GM12878 (cell line): Measurements from ENCODE around the gene NMRK2. TPM values are rescaled to one million over a fixed set of nuclear protein-coding genes. Genes with fewer than 3 reads are reported as not detected.

Source experiments
- ATAC-seq: fragments of 200-7000 bp; cut with Tn5 transposase; 3 replicates; pipeline ENCODE4 v1.9.1; 2020; ENCODE audit warnings: mild to moderate bottlenecking, moderate library complexity
- BruUV-seq: library from RNA; stranded (reverse); fragments of 400-500 nt; replicated peaks from 2 replicates; lab custom pipeline; 2021; lab: Mats Ljungman, UMichigan
- CTCF ChIA-PET: fragments of 300-600 bp; sonication (Branson Sonifier 250); formaldehyde crosslinking; extraction: SDS; loops from one replicate; lab custom pipeline; 2021; ENCODE audit warnings: inconsistent platforms; lab: Yijun Ruan, JAX
- POLR2A ChIA-PET: fragments of 350-600 bp; formaldehyde crosslinking; extraction: SDS; loops from one replicate; lab custom pipeline; 2021; ENCODE audit warnings: inconsistent platforms; lab: Charles Lee
- RAD21 ChIA-PET: fragments of 300-600 bp; sonication (Branson Sonifier 250); formaldehyde crosslinking; loops from one replicate; lab custom pipeline; 2023; ENCODE audit warnings: antibody characterized with exemption; ENCODE audit not compliant: unreplicated experiment; lab: Charles Lee
- SMC1A ChIA-PET: fragments of 300-600 bp; sonication (Branson Sonifier 250); formaldehyde crosslinking; loops from one replicate; lab custom pipeline; 2023; ENCODE audit not compliant: unreplicated experiment, uncharacterized antibody; lab: Charles Lee
- DNase-seq: peaks from one replicate; pipeline ENCODE4 v3.0.0-alpha.2; 2011; ENCODE audit warnings: low read depth, low spot score
- FAIRE-seq: peaks from 3 replicates; lab custom pipeline; 2011; peaks lifted over from hg19 to GRCh38; lab: Jason Lieb, UNC
- H2AFZ ChIP-seq: 2 replicates; pipeline ENCODE4 v1.6.0; 2011; ENCODE audit warnings: low read depth, low read length, control low read depth; ENCODE audit not compliant: control insufficient read depth
- H3K27ac ChIP-seq: 2 replicates; pipeline ENCODE4 v1.5.1; 2011; ENCODE audit warnings: control low read depth; ENCODE audit not compliant: control insufficient read depth, insufficient read depth
- H3K27me3 ChIP-seq, 2 experiments: replicated peaks in 1 of 2; 2 replicates each; pipeline versions ENCODE4 v1.6.0 to v1.6.1; 2011; ENCODE audit warnings: low read length in 1 of 2; ENCODE audit not compliant: control insufficient read depth in 2 of 2, insufficient read depth in 2 of 2
- H3K36me3 ChIP-seq, 2 experiments: 2 replicates each; pipeline ENCODE4 v1.5.1; 2011; ENCODE audit warnings: low read length in 1 of 2; ENCODE audit not compliant: control insufficient read depth in 2 of 2, insufficient read depth in 2 of 2
- H3K4me1 ChIP-seq: 2 replicates; pipeline ENCODE4 v1.6.1; 2011; ENCODE audit warnings: mild to moderate bottlenecking, low read length, moderate library complexity, mixed read lengths; ENCODE audit not compliant: control insufficient read depth, insufficient read depth
- H3K4me2 ChIP-seq: 2 replicates; pipeline ENCODE4 v1.6.0; 2011; ENCODE audit warnings: control low read depth; ENCODE audit not compliant: control insufficient read depth, insufficient read depth
- H3K4me3 ChIP-seq: fragments of 200-600 bp; sonication (generic); 2 replicates; pipeline ENCODE4 v1.5.1; 2016
- H3K79me2 ChIP-seq: 2 replicates; pipeline ENCODE4 v1.6.0; 2011; ENCODE audit warnings: low read length; ENCODE audit not compliant: control insufficient read depth, insufficient read depth
- H3K9ac ChIP-seq: 2 replicates; pipeline ENCODE4 v1.8.0; 2011; ENCODE audit warnings: low read length, control low read depth, mixed read lengths; ENCODE audit not compliant: control insufficient read depth, insufficient read depth
- H3K9me3 ChIP-seq: replicated peaks from 3 replicates; pipeline ENCODE4 v1.5.1; 2011; ENCODE audit warnings: mild to moderate bottlenecking, low read length; ENCODE audit not compliant: control insufficient read depth, insufficient read depth
- H4K20me1 ChIP-seq: 2 replicates; pipeline ENCODE4 v1.6.0; 2011; ENCODE audit not compliant: control insufficient read depth, insufficient read depth
- BRCA1 ChIP-seq: IDR thresholded peaks from 2 replicates; pipeline ENCODE4 v1.6.1; 2011; ENCODE audit warnings: low read depth, low read length, improper control_type of control experiment
- CHD2 ChIP-seq: IDR thresholded peaks from 2 replicates; pipeline ENCODE4 v1.6.1; 2011; ENCODE audit warnings: low read depth, low read length, improper control_type of control experiment, borderline replicate concordance
- HDAC2 ChIP-seq: fragments of 200-600 bp; sonication (generic); IDR thresholded peaks from 2 replicates; pipeline ENCODE4 v1.6.1; 2017
- NBN ChIP-seq: fragments of 450-650 bp; IDR thresholded peaks from 2 replicates; pipeline ENCODE4 v1.6.1; 2016
- PAX8 ChIP-seq: fragments of 450-650 bp; IDR thresholded peaks from 2 replicates; pipeline ENCODE4 v1.6.1; 2017; ENCODE audit warnings: mild to moderate bottlenecking, moderate library complexity
- PML ChIP-seq: IDR thresholded peaks from 2 replicates; pipeline ENCODE4 v1.6.1; 2012; ENCODE audit warnings: low read length, inconsistent platforms
- RAD21 ChIP-seq: IDR thresholded peaks from 2 replicates; pipeline ENCODE4 v1.6.1; 2011; ENCODE audit warnings: mild to moderate bottlenecking, low read depth, low read length, moderate library complexity; ENCODE audit not compliant: insufficient read depth
- RFX5 ChIP-seq: IDR thresholded peaks from 2 replicates; pipeline ENCODE4 v1.6.1; 2011; ENCODE audit warnings: low read depth, low read length, improper control_type of control experiment
- SMARCA5 ChIP-seq: fragments of 450-650 bp; IDR thresholded peaks from 2 replicates; pipeline ENCODE4 v1.6.1; 2017; ENCODE audit warnings: mild to moderate bottlenecking
- TAF1 ChIP-seq: IDR thresholded peaks from 2 replicates; pipeline ENCODE4 v1.6.1; 2011; ENCODE audit warnings: mild to moderate bottlenecking, low read depth, low read length, borderline replicate concordance
- WGBS: methylation state at CpG from one replicate; pipeline ENCODE4 v1.1.6; 2016; ENCODE audit warnings: low lambda C conversion rate; ENCODE audit not compliant: insufficient replicate concordance, insufficient coverage; ENCODE audit errors: missing lambda C conversion rate; 5-methylcytosine and 5-hydroxymethylcytosine counted together
- in situ Hi-C: fragments of 300-500 bp; cut with MboI; formaldehyde crosslinking; loops from 9 replicates; pipeline ENCODE4 v1.14.3; 2018; ENCODE audit warnings: mixed read lengths
- intact Hi-C: fragments of 100-400 bp; cut with micrococcal nuclease; formaldehyde crosslinking; loops from one replicate; pipeline ENCODE4 v1.14.2; 2022; ENCODE audit not compliant: unreplicated experiment
- polyA plus RNA-seq, 11 experiments: library from polyadenylated mRNA; depleted of rRNA in 4 of 11; unstranded in 6 of 11; stranded (reverse) in 5 of 11; fragments of >200 nt; fragmentation: Nextera tagmentation in 4 of 11; fragmentation: Illumina TruSeq in 1 of 11; extraction: Ambion mirVana in 4 of 11; extraction: Trizol in 1 of 11; gene quantifications; 1 replicate in 1 of 11; 2 replicates in 10 of 11; pipeline versions ENCODE4 v1.2.1 to v1.2.3, GENCODE V29; 2011 to 2016; ENCODE audit warnings: inconsistent platforms in 2 of 11, missing spikeins in 2 of 11, low read depth in 1 of 11
- total RNA-seq, 4 experiments: library from RNA; depleted of rRNA in 3 of 4; stranded (reverse); fragments of >200 nt in 3 of 4; fragmentation: Illumina TruSeq in 1 of 4; extraction: Trizol in 1 of 4; gene quantifications; 2 replicates each; pipeline versions ENCODE4 v1.2.1 to v1.2.3, GENCODE V29; 2013 to 2021
- TF ChIP-seq, protein P1 (sequence below): fragments of 450-650 bp; IDR thresholded peaks from 2 replicates; pipeline ENCODE4 v1.6.1; 2016; ENCODE audit warnings: mild to moderate bottlenecking
- TF ChIP-seq, protein P2 (sequence below): fragments of 450-650 bp; formaldehyde crosslinking; IDR thresholded peaks from 2 replicates; pipeline ENCODE4 v1.5.0; 2022; ENCODE audit warnings: mild to moderate bottlenecking, missing genetic modification characterization
- TF ChIP-seq, protein P3 (sequence below): fragments of 450-650 bp; IDR thresholded peaks from 2 replicates; pipeline ENCODE4 v1.6.1; 2017; ENCODE audit warnings: mild to moderate bottlenecking
- TF ChIP-seq, protein P4 (sequence below): IDR thresholded peaks from 2 replicates; pipeline ENCODE4 v1.6.1; 2011; ENCODE audit warnings: low read depth, low read length, improper control_type of control experiment, borderline replicate concordance

The NMRK2 gene
- total and polyA plus RNA-seq, 10 of the 15 experiments (the other 5 are each of a cell fraction or from before 2014, with no cell fraction given) = 0.14 to 0.15 TPM; not detected in 8

DNA sequence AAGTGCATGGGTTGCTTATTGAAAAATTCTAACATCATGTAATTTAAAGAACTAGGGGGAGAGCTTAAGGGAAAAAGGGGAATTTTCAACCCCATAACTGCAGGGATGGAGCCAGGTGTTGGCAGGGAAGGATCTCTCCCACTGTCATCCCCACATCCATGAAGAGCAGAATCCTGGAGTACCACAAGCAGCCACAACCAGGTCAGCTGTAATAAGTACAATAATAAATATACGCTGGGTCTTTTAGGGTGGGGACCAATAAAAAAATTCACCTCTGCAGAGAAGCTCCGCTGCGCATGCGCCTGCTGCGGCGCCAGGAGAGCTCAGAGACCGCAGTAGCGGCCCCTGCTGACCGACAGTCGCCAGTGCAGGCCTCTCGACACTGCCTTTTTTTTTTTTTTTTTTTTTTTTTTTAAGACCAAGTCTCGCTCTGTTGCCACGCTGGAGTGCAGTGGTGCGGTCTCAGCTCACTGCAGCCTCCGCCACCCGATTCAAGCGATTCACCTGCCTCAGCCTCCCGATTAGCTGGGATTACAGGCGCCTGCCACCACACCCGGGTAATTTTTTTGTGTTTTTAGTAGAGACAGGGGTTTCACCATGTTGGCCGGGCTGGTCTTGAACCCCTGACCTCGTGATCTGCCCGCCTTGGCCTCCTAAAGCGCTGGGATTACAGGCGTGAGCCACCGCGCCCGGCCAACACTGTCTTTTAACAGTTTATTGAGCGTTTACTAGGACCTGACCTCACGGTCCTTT, 54.9 kb downstream of the NMRK2 start:
- Histone ChIP-seq H3K9ac (peak overlapping the region; percentile 47), H3K27me3 (no peaks in the 10 kb centered on the region), H3K4me1 (peaks cover 21% of the 10 kb centered on the region), H4K20me1 (peaks cover 15% of the 10 kb centered on the region; the same call in 1 of the 2 replicates), H3K4me2 (peak overlapping the region; percentile 99), H3K4me3 (peak overlapping the region; percentile 97), H3K9me3 (no peaks in the 10 kb centered on the region), H3K36me3 (peaks cover 12 to 13% of the 10 kb centered on the region in 2 experiments), H3K27ac (peak overlapping the region; percentile 88), H2AFZ (peak overlapping the region; percentile 91), H3K79me2 (peaks cover 27% of the 10 kb centered on the region)
- in situ Hi-C loops (loop anchor here (5.0 kb wide), 1 partner anchor 195 kb away; the partner anchor contains the start of genes ANKRD24 and SIRT6), intact Hi-C loops (loop anchor here (2.0 to 5.0 kb wide), 5 partner anchors 80 to 415 kb away; partner anchors contain the start of genes CHAF1A, MAP2K2, SH3GL1 and ZBTB7A)
- RAD21 ChIA-PET = interaction anchor here (0.6 to 1.8 kb wide), 24 partner anchors 17 to 1299 kb away, joined by 3 to 15 read pairs (median 4); partner anchors contain the start of genes APBA3, DAPK3, EBI3 and MRPL54
- SMC1A ChIA-PET = interaction anchor here (0.6 to 2.8 kb wide), 15 partner anchors 10 to 352 kb away, joined by 3 to 26 read pairs (median 4); partner anchors contain the start of genes DAPK3, EBI3, MRPL54 and PIAS4
- no peak for FAIRE-seq
- peak; percentile 70 for DNase-seq
- POLR2A ChIA-PET = interaction anchor here (0.6 to 2.1 kb wide), 19 partner anchors 9 to 1936 kb away, joined by 3 to 20 read pairs (median 6); partner anchors contain the start of genes DAPK3, EBI3 and PIAS4
- CTCF ChIA-PET = interaction anchor here (0.6 to 4.8 kb wide), 34 partner anchors 9 to 850 kb away, joined by 3 to 66 read pairs (median 4); partner anchors contain the start of genes DAPK3, EBI3, MRPL54 and PIAS4
- under 1% methylated on average over 28 of the region's 30 CpGs for WGBS
- peak; percentile 23 for ATAC-seq
- BruUV-seq = no TSS peak
- TF ChIP-seq SMARCA5 = peak; percentile 43; the same call in 1 of the 2 replicates
- peak; percentile 82; the same call in 1 of the 2 replicates for TF ChIP-seq NBN
- TF ChIP-seq BRCA1 = no peak
- no peak for TF ChIP-seq HDAC2
- no peak for TF ChIP-seq RFX5
- TF ChIP-seq CHD2 = no peak
- TF ChIP-seq PML = no peak
- TF ChIP-seq RAD21 = 0 out of 2 replicates have a peak, but pooled peaks have one; percentile 23
- TF ChIP-seq PAX8 = no peak
- TF ChIP-seq, protein P1, sequence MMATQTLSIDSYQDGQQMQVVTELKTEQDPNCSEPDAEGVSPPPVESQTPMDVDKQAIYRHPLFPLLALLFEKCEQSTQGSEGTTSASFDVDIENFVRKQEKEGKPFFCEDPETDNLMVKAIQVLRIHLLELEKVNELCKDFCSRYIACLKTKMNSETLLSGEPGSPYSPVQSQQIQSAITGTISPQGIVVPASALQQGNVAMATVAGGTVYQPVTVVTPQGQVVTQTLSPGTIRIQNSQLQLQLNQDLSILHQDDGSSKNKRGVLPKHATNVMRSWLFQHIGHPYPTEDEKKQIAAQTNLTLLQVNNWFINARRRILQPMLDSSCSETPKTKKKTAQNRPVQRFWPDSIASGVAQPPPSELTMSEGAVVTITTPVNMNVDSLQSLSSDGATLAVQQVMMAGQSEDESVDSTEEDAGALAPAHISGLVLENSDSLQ = peak; percentile 37; the same call in 1 of the 2 replicates
- TF ChIP-seq, protein P2, sequence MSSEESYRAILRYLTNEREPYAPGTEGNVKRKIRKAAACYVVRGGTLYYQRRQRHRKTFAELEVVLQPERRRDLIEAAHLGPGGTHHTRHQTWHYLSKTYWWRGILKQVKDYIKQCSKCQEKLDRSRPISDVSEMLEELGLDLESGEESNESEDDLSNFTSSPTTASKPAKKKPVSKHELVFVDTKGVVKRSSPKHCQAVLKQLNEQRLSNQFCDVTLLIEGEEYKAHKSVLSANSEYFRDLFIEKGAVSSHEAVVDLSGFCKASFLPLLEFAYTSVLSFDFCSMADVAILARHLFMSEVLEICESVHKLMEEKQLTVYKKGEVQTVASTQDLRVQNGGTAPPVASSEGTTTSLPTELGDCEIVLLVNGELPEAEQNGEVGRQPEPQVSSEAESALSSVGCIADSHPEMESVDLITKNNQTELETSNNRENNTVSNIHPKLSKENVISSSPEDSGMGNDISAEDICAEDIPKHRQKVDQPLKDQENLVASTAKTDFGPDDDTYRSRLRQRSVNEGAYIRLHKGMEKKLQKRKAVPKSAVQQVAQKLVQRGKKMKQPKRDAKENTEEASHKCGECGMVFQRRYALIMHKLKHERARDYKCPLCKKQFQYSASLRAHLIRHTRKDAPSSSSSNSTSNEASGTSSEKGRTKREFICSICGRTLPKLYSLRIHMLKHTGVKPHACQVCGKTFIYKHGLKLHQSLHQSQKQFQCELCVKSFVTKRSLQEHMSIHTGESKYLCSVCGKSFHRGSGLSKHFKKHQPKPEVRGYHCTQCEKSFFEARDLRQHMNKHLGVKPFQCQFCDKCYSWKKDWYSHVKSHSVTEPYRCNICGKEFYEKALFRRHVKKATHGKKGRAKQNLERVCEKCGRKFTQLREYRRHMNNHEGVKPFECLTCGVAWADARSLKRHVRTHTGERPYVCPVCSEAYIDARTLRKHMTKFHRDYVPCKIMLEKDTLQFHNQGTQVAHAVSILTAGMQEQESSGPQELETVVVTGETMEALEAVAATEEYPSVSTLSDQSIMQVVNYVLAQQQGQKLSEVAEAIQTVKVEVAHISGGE (CRISPR knock-in tag) = no peak
- TF ChIP-seq, protein P3, sequence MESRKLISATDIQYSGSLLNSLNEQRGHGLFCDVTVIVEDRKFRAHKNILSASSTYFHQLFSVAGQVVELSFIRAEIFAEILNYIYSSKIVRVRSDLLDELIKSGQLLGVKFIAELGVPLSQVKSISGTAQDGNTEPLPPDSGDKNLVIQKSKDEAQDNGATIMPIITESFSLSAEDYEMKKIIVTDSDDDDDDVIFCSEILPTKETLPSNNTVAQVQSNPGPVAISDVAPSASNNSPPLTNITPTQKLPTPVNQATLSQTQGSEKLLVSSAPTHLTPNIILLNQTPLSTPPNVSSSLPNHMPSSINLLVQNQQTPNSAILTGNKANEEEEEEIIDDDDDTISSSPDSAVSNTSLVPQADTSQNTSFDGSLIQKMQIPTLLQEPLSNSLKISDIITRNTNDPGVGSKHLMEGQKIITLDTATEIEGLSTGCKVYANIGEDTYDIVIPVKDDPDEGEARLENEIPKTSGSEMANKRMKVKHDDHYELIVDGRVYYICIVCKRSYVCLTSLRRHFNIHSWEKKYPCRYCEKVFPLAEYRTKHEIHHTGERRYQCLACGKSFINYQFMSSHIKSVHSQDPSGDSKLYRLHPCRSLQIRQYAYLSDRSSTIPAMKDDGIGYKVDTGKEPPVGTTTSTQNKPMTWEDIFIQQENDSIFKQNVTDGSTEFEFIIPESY = no peak
- TF ChIP-seq, protein P4, sequence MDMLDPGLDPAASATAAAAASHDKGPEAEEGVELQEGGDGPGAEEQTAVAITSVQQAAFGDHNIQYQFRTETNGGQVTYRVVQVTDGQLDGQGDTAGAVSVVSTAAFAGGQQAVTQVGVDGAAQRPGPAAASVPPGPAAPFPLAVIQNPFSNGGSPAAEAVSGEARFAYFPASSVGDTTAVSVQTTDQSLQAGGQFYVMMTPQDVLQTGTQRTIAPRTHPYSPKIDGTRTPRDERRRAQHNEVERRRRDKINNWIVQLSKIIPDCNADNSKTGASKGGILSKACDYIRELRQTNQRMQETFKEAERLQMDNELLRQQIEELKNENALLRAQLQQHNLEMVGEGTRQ = no peak
- TF ChIP-seq TAF1 = no peak
